ENCODE data around the gene GALNT18.
A peak's percentile ranks its signal among the peaks of the same experiment; 100 is the strongest.

GALNT18 gene

DNA sequence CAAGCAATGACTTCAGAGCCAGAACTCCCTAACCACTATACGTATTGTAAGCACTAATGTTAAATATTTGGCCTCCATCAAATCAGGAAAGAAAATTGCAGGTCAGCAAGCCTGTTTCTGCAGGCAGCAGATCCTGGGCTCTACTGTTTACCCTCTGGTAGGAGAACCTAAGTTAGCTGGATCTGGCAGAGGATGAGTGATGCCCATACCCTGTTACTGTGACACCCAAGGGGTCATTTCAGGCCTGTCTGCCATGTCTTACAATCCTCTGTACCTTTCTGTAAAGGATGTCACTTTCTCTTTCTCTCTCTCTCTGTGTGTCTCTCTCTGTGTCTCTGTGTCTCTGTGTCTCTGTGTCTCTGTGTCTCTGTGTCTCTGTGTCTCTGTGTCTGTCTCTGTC, 375.6 kb downstream of the GALNT18 start:
- ChIA-PET CTCF (no interaction called here), POLR2A (no interaction called here)
- WGBS (ENCODE audit: insufficient coverage) = 100% methylated on average over 1 of the region's 1 CpG
- peaks cover 0 to 20% (median 6%) of the 10 kb centered on the region in 4 experiments for H3K4me1 ChIP-seq (ENCODE audit: control extremely low read depth in 1 of 4, control insufficient read depth in 4 of 4, insufficient read depth in 4 of 4, low read length in 3 of 4)
- H3K9me3 ChIP-seq (ENCODE audit: control extremely low read depth in 1 of 5, control insufficient read depth in 4 of 5, insufficient read depth in 2 of 5, low read depth in 1 of 5, low read length in 4 of 5) = no peaks in the 10 kb centered on the region
- H3K36me3 ChIP-seq (ENCODE audit: control insufficient read depth in 4 of 4, insufficient read depth in 4 of 4, low read length in 3 of 4) = no peaks in the 10 kb centered on the region
- H3K27me3 ChIP-seq (replicated peaks in 2 of 5; ENCODE audit: control insufficient read depth in 4 of 5, insufficient read depth in 5 of 5, low read length in 4 of 5) = peaks cover 0 to 3% (median 0%) of the 10 kb centered on the region in 5 experiments
- H3K4me3 ChIP-seq (ENCODE audit: control insufficient read depth in 1 of 7, extremely low read depth in 1 of 7, insufficient read depth in 4 of 7, low read depth in 2 of 7, low read length in 6 of 7) = no peak overlapping the region
- no peak overlapping the region for H3K27ac ChIP-seq (ENCODE audit: insufficient read depth in 1 of 2, low read depth in 1 of 2, low read length in 2 of 2, poor library complexity in 1 of 2, severe bottlenecking in 2 of 2)
- DNase-seq = no peak

GRCh38 chr11:11245453-11245852, 376.4 kb downstream of the GALNT18 start:
- WGBS (ENCODE audit: insufficient coverage) = 100% methylated on average over 3 of the region's 3 CpGs
- POLR2A ChIA-PET = no interaction called here
- H3K4me3 ChIP-seq (ENCODE audit: control insufficient read depth in 1 of 7, extremely low read depth in 1 of 7, insufficient read depth in 4 of 7, low read depth in 2 of 7, low read length in 6 of 7) = no peak overlapping the region
- no peak overlapping the region for H3K27ac ChIP-seq (ENCODE audit: insufficient read depth in 1 of 2, low read depth in 1 of 2, low read length in 2 of 2, poor library complexity in 1 of 2, severe bottlenecking in 2 of 2)
- peaks cover 0 to 20% (median 6%) of the 10 kb centered on the region in 4 experiments for H3K4me1 ChIP-seq (ENCODE audit: control extremely low read depth in 1 of 4, control insufficient read depth in 4 of 4, insufficient read depth in 4 of 4, low read length in 3 of 4)
- no peak for DNase-seq
- no peaks in the 10 kb centered on the region for H3K36me3 ChIP-seq (ENCODE audit: control insufficient read depth in 4 of 4, insufficient read depth in 4 of 4, low read length in 3 of 4)
- peaks cover 0 to 6% (median 0%) of the 10 kb centered on the region in 5 experiments for H3K27me3 ChIP-seq (replicated peaks in 2 of 5; ENCODE audit: control insufficient read depth in 4 of 5, insufficient read depth in 5 of 5, low read length in 4 of 5)
- CTCF ChIA-PET = no interaction called here
- H3K9me3 ChIP-seq (ENCODE audit: control extremely low read depth in 1 of 5, control insufficient read depth in 4 of 5, insufficient read depth in 2 of 5, low read depth in 1 of 5, low read length in 4 of 5) = no peaks in the 10 kb centered on the region

DNA sequence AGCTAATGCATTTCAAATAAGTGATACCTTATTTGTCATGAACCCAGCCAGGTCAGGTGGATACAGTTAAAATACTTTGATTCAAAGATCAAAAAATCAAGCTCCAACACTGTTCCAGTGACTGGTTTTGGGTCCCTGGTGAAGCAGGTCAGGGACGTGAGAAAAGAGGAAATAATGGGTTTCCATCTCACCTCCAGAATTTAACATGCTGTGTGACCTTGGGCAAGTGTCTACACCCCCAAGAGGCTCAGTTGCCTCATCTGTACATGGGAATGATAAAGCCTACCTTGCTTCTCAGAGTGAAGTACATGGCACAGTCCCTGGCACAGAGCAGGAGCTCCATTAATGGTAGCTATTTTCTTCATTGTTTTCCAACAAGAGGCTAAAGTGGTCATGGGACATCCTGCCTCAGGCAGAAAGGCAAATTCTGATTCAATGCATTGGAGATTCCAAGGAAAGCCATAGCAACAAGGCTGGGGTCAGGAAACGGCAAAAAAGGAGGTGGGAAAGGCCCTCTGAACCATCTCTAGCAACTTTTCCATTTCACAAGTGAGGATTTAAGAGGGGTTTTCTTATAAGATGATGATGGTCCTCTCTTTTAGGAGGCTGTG, 377.2 kb downstream of the GALNT18 start:
- ChIA-PET CTCF (interaction anchor here (1.6 kb wide), 2 partner anchors 11 to 26 kb away, joined by 4 read pairs; no protein-coding TSS in a partner anchor), POLR2A (no interaction called here)

GRCh38 chr11:11243590-11244469, 378.0 kb downstream of the GALNT18 start:
- ChIA-PET CTCF (interaction anchor here (0.8 to 1.6 kb wide), 3 partner anchors 10 to 216 kb away, joined by 3 to 4 read pairs (median 4); no protein-coding TSS in a partner anchor), POLR2A (no interaction called here)
- H3K4me3 ChIP-seq (ENCODE audit: control insufficient read depth in 1 of 7, extremely low read depth in 1 of 7, insufficient read depth in 4 of 7, low read depth in 2 of 7, low read length in 6 of 7) = peak overlapping the region in 2 of 7 experiments; percentile 11 to 39
- H3K36me3 ChIP-seq (ENCODE audit: control insufficient read depth in 4 of 4, insufficient read depth in 4 of 4, low read length in 3 of 4) = no peaks in the 10 kb centered on the region
- H3K27me3 ChIP-seq (replicated peaks in 2 of 5; ENCODE audit: control insufficient read depth in 4 of 5, insufficient read depth in 5 of 5, low read length in 4 of 5) = peaks cover 0 to 7% (median 0%) of the 10 kb centered on the region in 5 experiments
- 32% methylated on average over 9 of the region's 9 CpGs for WGBS (ENCODE audit: insufficient coverage)
- peaks cover 0 to 20% (median 6%) of the 10 kb centered on the region in 4 experiments for H3K4me1 ChIP-seq (ENCODE audit: control extremely low read depth in 1 of 4, control insufficient read depth in 4 of 4, insufficient read depth in 4 of 4, low read length in 3 of 4)
- H3K27ac ChIP-seq (ENCODE audit: insufficient read depth in 1 of 2, low read depth in 1 of 2, low read length in 2 of 2, poor library complexity in 1 of 2, severe bottlenecking in 2 of 2) = peak overlapping the region; percentile 74 to 80
- DNase-seq = peak; percentile 56 to 85 (median 84)
- no peaks in the 10 kb centered on the region for H3K9me3 ChIP-seq (ENCODE audit: control extremely low read depth in 1 of 5, control insufficient read depth in 4 of 5, insufficient read depth in 2 of 5, low read depth in 1 of 5, low read length in 4 of 5)

More for the DNA sequence above, 377.2 kb downstream of the GALNT18 start:
- Histone ChIP-seq H3K9me3 (ENCODE audit: control extremely low read depth in 1 of 5, control insufficient read depth in 4 of 5, insufficient read depth in 2 of 5, low read depth in 1 of 5, low read length in 4 of 5) (no peaks in the 10 kb centered on the region), H3K27ac (ENCODE audit: insufficient read depth in 1 of 2, low read depth in 1 of 2, low read length in 2 of 2, poor library complexity in 1 of 2, severe bottlenecking in 2 of 2) (no peak overlapping the region), H3K4me1 (ENCODE audit: control extremely low read depth in 1 of 4, control insufficient read depth in 4 of 4, insufficient read depth in 4 of 4, low read length in 3 of 4) (peaks cover 0 to 20% (median 6%) of the 10 kb centered on the region in 4 experiments), H3K4me3 (ENCODE audit: control insufficient read depth in 1 of 7, extremely low read depth in 1 of 7, insufficient read depth in 4 of 7, low read depth in 2 of 7, low read length in 6 of 7) (peak overlapping the region in 2 of 7 experiments; percentile 1 to 11), H3K27me3 (replicated peaks in 2 of 5; ENCODE audit: control insufficient read depth in 4 of 5, insufficient read depth in 5 of 5, low read length in 4 of 5) (peaks cover 0 to 7% (median 0%) of the 10 kb centered on the region in 5 experiments), H3K36me3 (ENCODE audit: control insufficient read depth in 4 of 4, insufficient read depth in 4 of 4, low read length in 3 of 4) (no peaks in the 10 kb centered on the region)
- WGBS (ENCODE audit: insufficient coverage) = 43% methylated on average over 1 of the region's 2 CpGs
- DNase-seq = no peak

GRCh38 chr11:11243209-11243589, 378.6 kb downstream of the GALNT18 start:
- Histone ChIP-seq H3K9me3 (ENCODE audit: control extremely low read depth in 1 of 5, control insufficient read depth in 4 of 5, insufficient read depth in 2 of 5, low read depth in 1 of 5, low read length in 4 of 5) (no peaks in the 10 kb centered on the region), H3K36me3 (ENCODE audit: control insufficient read depth in 4 of 4, insufficient read depth in 4 of 4, low read length in 3 of 4) (no peaks in the 10 kb centered on the region), H3K27me3 (replicated peaks in 2 of 5; ENCODE audit: control insufficient read depth in 4 of 5, insufficient read depth in 5 of 5, low read length in 4 of 5) (peaks cover 0 to 7% (median 0%) of the 10 kb centered on the region in 5 experiments), H3K4me1 (ENCODE audit: control extremely low read depth in 1 of 4, control insufficient read depth in 4 of 4, insufficient read depth in 4 of 4, low read length in 3 of 4) (peaks cover 0 to 20% (median 6%) of the 10 kb centered on the region in 4 experiments), H3K27ac (ENCODE audit: insufficient read depth in 1 of 2, low read depth in 1 of 2, low read length in 2 of 2, poor library complexity in 1 of 2, severe bottlenecking in 2 of 2) (peak overlapping the region in 1 of 2 experiments; percentile 80), H3K4me3 (ENCODE audit: control insufficient read depth in 1 of 7, extremely low read depth in 1 of 7, insufficient read depth in 4 of 7, low read depth in 2 of 7, low read length in 6 of 7) (no peak overlapping the region)
- 96% methylated on average over 5 of the region's 6 CpGs for WGBS (ENCODE audit: insufficient coverage)
- POLR2A ChIA-PET = no interaction called here
- DNase-seq = no peak
- CTCF ChIA-PET = interaction anchor here (0.8 to 1.6 kb wide), 3 partner anchors 10 to 216 kb away, joined by 3 to 4 read pairs (median 4); no protein-coding TSS in a partner anchor

GRCh38 chr11:11241284-11241683, 380.5 kb downstream of the GALNT18 start:
- Histone ChIP-seq H3K4me1 (ENCODE audit: control extremely low read depth in 1 of 4, control insufficient read depth in 4 of 4, insufficient read depth in 4 of 4, low read length in 3 of 4) (peaks cover 0 to 20% (median 6%) of the 10 kb centered on the region in 4 experiments), H3K4me3 (ENCODE audit: control insufficient read depth in 1 of 7, extremely low read depth in 1 of 7, insufficient read depth in 4 of 7, low read depth in 2 of 7, low read length in 6 of 7) (no peak overlapping the region), H3K27me3 (replicated peaks in 2 of 5; ENCODE audit: control insufficient read depth in 4 of 5, insufficient read depth in 5 of 5, low read length in 4 of 5) (peaks cover 0 to 5% (median 0%) of the 10 kb centered on the region in 5 experiments), H3K27ac (ENCODE audit: insufficient read depth in 1 of 2, low read depth in 1 of 2, low read length in 2 of 2, poor library complexity in 1 of 2, severe bottlenecking in 2 of 2) (no peak overlapping the region), H3K9me3 (ENCODE audit: control extremely low read depth in 1 of 5, control insufficient read depth in 4 of 5, insufficient read depth in 2 of 5, low read depth in 1 of 5, low read length in 4 of 5) (no peaks in the 10 kb centered on the region), H3K36me3 (ENCODE audit: control insufficient read depth in 4 of 4, insufficient read depth in 4 of 4, low read length in 3 of 4) (no peaks in the 10 kb centered on the region)
- CTCF ChIA-PET = no interaction called here
- 100% methylated on average over 1 of the region's 2 CpGs for WGBS (ENCODE audit: insufficient coverage)
- POLR2A ChIA-PET = no interaction called here
- no peak for DNase-seq

Measured in common myeloid progenitor, CD34-positive (primary cell).